ENCODE data around the gene SLC24A3.

Gene SLC24A3

DNA sequence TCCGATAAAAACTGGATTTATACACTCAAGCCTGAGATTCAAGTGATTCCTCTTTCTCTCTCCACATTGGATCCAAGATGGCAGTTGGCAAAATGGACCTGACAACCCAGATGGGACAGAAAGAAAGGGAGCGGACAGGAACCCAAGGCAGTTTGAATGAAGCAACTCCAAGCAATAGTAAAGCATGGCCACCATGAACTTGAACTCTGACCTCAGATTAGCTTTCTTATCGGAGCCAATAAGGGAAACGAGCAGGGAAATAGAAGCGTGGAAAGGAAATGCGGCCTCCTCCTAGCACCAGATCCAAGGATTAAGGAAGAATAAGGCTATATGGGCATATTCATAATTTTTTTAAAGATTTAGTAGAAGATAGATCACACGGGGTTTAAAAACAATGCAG, 332.2 kb downstream of the SLC24A3 start:
- TF ChIP-seq, protein P1, sequence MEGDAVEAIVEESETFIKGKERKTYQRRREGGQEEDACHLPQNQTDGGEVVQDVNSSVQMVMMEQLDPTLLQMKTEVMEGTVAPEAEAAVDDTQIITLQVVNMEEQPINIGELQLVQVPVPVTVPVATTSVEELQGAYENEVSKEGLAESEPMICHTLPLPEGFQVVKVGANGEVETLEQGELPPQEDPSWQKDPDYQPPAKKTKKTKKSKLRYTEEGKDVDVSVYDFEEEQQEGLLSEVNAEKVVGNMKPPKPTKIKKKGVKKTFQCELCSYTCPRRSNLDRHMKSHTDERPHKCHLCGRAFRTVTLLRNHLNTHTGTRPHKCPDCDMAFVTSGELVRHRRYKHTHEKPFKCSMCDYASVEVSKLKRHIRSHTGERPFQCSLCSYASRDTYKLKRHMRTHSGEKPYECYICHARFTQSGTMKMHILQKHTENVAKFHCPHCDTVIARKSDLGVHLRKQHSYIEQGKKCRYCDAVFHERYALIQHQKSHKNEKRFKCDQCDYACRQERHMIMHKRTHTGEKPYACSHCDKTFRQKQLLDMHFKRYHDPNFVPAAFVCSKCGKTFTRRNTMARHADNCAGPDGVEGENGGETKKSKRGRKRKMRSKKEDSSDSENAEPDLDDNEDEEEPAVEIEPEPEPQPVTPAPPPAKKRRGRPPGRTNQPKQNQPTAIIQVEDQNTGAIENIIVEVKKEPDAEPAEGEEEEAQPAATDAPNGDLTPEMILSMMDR (IDR thresholded peaks at IDR 0.05; ENCODE audit: low read depth, low read length, poor library complexity, severe bottlenecking): no peak
- no peak for TF ChIP-seq EZH2phosphoT487 (IDR thresholded peaks at IDR 0.05; ENCODE audit: borderline replicate concordance, low read length)
- H3K79me2 ChIP-seq (ENCODE audit: control insufficient read depth, low read length): no peaks in the 10 kb centered on the region
- H3K4me3 ChIP-seq (ENCODE audit: low read length): no peak overlapping the region
- H3K4me2 ChIP-seq (ENCODE audit: low read length): no peak overlapping the region
- no peaks in the 10 kb centered on the region for H3K36me3 ChIP-seq (ENCODE audit: control insufficient read depth, low read length)
- no peaks in the 10 kb centered on the region for H4K20me1 ChIP-seq (ENCODE audit: control insufficient read depth, insufficient read depth, low read depth, low read length)
- no peaks in the 10 kb centered on the region for H3K27me3 ChIP-seq (ENCODE audit: control insufficient read depth, low read length)
- no peaks in the 10 kb centered on the region for H3F3A ChIP-seq (ENCODE audit: control insufficient read depth, insufficient read depth)
- no peaks in the 10 kb centered on the region for H3K9me3 ChIP-seq (ENCODE audit: control insufficient read depth, insufficient read depth, low read length)
- no peak overlapping the region for H3K27ac ChIP-seq (ENCODE audit: low read depth, low read length)
- no peaks in the 10 kb centered on the region for H3K4me1 ChIP-seq (ENCODE audit: control insufficient read depth, low read length)
- no peaks in the 10 kb centered on the region for H3K9me2 ChIP-seq (replicated peaks; ENCODE audit: control insufficient read depth, low read length)

DNA sequence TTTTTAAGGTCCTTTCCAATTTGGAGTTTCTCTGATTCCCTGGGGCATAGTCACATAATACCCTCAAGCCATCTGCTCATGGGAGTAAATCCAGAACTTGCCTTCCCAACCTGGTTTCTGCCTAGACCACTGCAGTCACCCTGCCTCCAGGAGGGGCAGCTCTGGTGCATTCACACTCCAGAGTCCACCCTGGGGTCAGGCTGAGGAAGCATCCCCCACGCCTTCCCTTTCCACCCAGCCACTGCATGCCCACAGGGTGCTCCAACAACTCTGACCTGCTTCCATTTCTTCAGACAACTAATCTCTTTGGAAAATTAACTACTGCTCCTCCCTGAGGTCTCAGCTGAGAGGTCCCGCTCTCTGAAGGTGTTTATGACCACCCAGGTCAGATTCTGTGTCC, 334.2 kb downstream of the SLC24A3 start:
- no peaks in the 10 kb centered on the region for H3K9me3 ChIP-seq (ENCODE audit: control insufficient read depth, insufficient read depth, low read length)
- H3K4me2 ChIP-seq (ENCODE audit: low read length): no peak overlapping the region
- no peaks in the 10 kb centered on the region for H3K36me3 ChIP-seq (ENCODE audit: control insufficient read depth, low read length)
- H3K4me3 ChIP-seq (ENCODE audit: low read length): no peak overlapping the region
- H3K27me3 ChIP-seq (ENCODE audit: control insufficient read depth, low read length): no peaks in the 10 kb centered on the region
- TF ChIP-seq, protein P1 (IDR thresholded peaks at IDR 0.05; ENCODE audit: low read depth, low read length, poor library complexity, severe bottlenecking): no peak
- TF ChIP-seq EZH2phosphoT487 (IDR thresholded peaks at IDR 0.05; ENCODE audit: borderline replicate concordance, low read length): no peak
- H3F3A ChIP-seq (ENCODE audit: control insufficient read depth, insufficient read depth): no peaks in the 10 kb centered on the region
- no peaks in the 10 kb centered on the region for H4K20me1 ChIP-seq (ENCODE audit: control insufficient read depth, insufficient read depth, low read depth, low read length)
- no peaks in the 10 kb centered on the region for H3K79me2 ChIP-seq (ENCODE audit: control insufficient read depth, low read length)
- no peak overlapping the region for H3K27ac ChIP-seq (ENCODE audit: low read depth, low read length)
- H3K4me1 ChIP-seq (ENCODE audit: control insufficient read depth, low read length): no peaks in the 10 kb centered on the region
- H3K9me2 ChIP-seq (replicated peaks; ENCODE audit: control insufficient read depth, low read length): no peaks in the 10 kb centered on the region

DNA sequence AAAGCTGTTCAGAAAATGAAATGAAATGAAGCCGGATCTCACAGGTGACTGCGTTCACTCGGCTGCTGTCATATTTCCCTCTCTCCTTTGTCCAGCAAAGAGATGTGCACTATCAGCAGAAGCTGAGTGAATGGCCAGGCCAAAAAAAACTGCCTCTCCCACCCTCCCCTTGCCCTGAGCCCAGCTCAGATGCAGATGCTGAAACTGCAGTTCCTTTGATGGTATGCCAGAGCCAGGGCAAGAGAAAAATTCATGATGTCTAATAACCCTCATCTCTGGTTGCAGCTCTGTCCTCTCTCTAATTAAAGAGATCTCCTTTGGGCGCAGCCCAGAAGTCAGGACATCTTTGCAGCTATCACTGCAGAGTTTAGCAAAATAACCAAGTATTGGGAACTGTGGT, 335.1 kb downstream of the SLC24A3 start:
- no peaks in the 10 kb centered on the region for H3K4me1 ChIP-seq (ENCODE audit: control insufficient read depth, low read length)
- H3K36me3 ChIP-seq (ENCODE audit: control insufficient read depth, low read length): no peaks in the 10 kb centered on the region
- no peak for TF ChIP-seq EZH2phosphoT487 (IDR thresholded peaks at IDR 0.05; ENCODE audit: borderline replicate concordance, low read length)
- TF ChIP-seq, protein P1 (IDR thresholded peaks at IDR 0.05; ENCODE audit: low read depth, low read length, poor library complexity, severe bottlenecking): no peak

DNA sequence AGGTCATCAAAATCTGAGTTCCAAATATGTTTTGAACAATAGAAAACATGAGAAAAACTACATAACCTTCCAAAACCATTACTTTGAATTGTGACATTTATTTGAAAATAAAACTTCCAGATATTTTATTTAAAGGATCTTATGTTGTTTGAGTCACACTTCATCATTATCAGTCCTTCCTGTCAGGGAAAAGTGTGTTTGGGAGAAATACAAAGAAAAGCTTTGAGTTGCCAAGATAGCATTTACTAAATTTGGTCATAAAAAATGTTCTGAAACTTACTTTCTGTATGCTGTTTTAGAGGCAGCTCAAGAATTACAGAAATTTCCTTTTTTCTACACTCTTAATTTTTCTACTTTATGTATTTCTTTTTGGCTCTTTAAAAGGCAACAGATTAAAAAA, 337.5 kb downstream of the SLC24A3 start:
- TF ChIP-seq EZH2phosphoT487 (IDR thresholded peaks at IDR 0.05; ENCODE audit: borderline replicate concordance, low read length): no peak
- TF ChIP-seq, protein P1 (IDR thresholded peaks at IDR 0.05; ENCODE audit: low read depth, low read length, poor library complexity, severe bottlenecking): no peak
- H3K4me1 ChIP-seq (ENCODE audit: control insufficient read depth, low read length): no peaks in the 10 kb centered on the region
- no peak overlapping the region for H3K27ac ChIP-seq (ENCODE audit: low read depth, low read length)
- no peaks in the 10 kb centered on the region for H3K9me2 ChIP-seq (replicated peaks; ENCODE audit: control insufficient read depth, low read length)
- no peaks in the 10 kb centered on the region for H3K79me2 ChIP-seq (ENCODE audit: control insufficient read depth, low read length)
- H3K36me3 ChIP-seq (ENCODE audit: control insufficient read depth, low read length): no peaks in the 10 kb centered on the region
- no peaks in the 10 kb centered on the region for H3K27me3 ChIP-seq (ENCODE audit: control insufficient read depth, low read length)
- H4K20me1 ChIP-seq (ENCODE audit: control insufficient read depth, insufficient read depth, low read depth, low read length): no peaks in the 10 kb centered on the region
- no peak overlapping the region for H3K4me2 ChIP-seq (ENCODE audit: low read length)
- H3K4me3 ChIP-seq (ENCODE audit: low read length): no peak overlapping the region
- no peaks in the 10 kb centered on the region for H3F3A ChIP-seq (ENCODE audit: control insufficient read depth, insufficient read depth)
- H3K9me3 ChIP-seq (ENCODE audit: control insufficient read depth, insufficient read depth, low read length): no peaks in the 10 kb centered on the region

More for the DNA sequence above, 335.1 kb downstream of the SLC24A3 start:
- H3K9me3 ChIP-seq (ENCODE audit: control insufficient read depth, insufficient read depth, low read length): no peaks in the 10 kb centered on the region
- H3K4me2 ChIP-seq (ENCODE audit: low read length): no peak overlapping the region
- H3F3A ChIP-seq (ENCODE audit: control insufficient read depth, insufficient read depth): no peaks in the 10 kb centered on the region
- no peak overlapping the region for H3K27ac ChIP-seq (ENCODE audit: low read depth, low read length)
- no peaks in the 10 kb centered on the region for H3K27me3 ChIP-seq (ENCODE audit: control insufficient read depth, low read length)
- no peaks in the 10 kb centered on the region for H3K9me2 ChIP-seq (replicated peaks; ENCODE audit: control insufficient read depth, low read length)
- H3K79me2 ChIP-seq (ENCODE audit: control insufficient read depth, low read length): no peaks in the 10 kb centered on the region
- no peak overlapping the region for H3K4me3 ChIP-seq (ENCODE audit: low read length)
- H4K20me1 ChIP-seq (ENCODE audit: control insufficient read depth, insufficient read depth, low read depth, low read length): no peaks in the 10 kb centered on the region

Data from DOHH2 (cell line).